Measurements from ENCODE around the gene PCGF1. TPM values are rescaled to one million over a fixed set of nuclear protein-coding genes. Genes with fewer than 3 reads are reported as not detected.

Gene PCGF1
- total RNA-seq, 1 donor from 2014 or later = 31.2 TPM

- intact Hi-C loops (cut with micrococcal nuclease) = no loop called here
Observed at GRCh38 chr2:74516650-74517049, 9.2 kb upstream of the PCGF1 start.

- intact Hi-C loops (cut with micrococcal nuclease) = loop anchor here (2.0 kb wide), 1 partner anchor 17 kb away; the partner anchor contains the start of gene LBX2
Observed at GRCh38 chr2:74515981-74516633, 8.6 kb upstream of the PCGF1 start.

DNA sequence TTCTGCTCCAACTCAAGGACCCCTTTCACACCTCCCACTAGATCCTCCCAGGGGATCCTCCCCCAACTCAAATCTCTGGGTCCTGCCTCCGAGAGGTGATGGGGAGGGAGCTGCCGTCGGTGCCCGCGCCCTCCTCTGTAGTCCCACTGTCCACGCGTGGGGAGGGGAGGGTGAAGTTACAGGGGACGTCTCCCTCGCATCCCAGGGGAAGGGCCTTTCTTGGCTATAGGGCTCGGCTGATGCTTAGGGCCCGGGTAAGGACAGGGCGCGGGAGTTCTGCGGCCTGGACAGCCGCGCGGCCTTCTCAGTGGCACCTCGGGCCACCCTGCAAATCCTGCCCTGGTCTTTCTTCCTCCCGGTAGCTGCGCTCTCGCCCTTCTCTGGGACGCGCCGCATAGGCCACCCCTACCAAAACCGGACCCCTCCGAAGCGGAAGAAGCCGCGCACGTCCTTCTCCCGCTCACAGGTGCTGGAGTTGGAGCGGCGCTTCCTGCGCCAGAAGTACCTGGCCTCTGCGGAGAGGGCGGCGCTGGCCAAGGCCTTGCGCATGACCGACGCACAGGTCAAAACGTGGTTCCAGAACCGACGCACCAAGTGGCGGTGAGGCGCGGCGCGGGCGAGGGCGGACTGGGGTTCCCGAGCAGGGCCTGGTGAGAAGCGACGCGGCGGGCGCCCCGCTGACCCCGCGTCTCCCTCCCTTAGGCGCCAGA, 7.9 kb upstream of the PCGF1 start:
- intact Hi-C loops (cut with micrococcal nuclease) = loop anchor here (2.0 kb wide), 1 partner anchor 17 kb away; the partner anchor contains the start of gene LBX2

- intact Hi-C loops (cut with micrococcal nuclease) = loop anchor here (1.0 to 2.0 kb wide), 2 partner anchors 15 to 16 kb away; partner anchors contain the start of genes AUP1, HTRA2 and LBX2
Observed at GRCh38 chr2:74514368-74515270, 7.1 kb upstream of the PCGF1 start, which contains the start of gene TLX2. Gene TLX2 (plus strand): TSS chr2:74514450. CDS start chr2:74514807, 357 bp downstream.

DNA sequence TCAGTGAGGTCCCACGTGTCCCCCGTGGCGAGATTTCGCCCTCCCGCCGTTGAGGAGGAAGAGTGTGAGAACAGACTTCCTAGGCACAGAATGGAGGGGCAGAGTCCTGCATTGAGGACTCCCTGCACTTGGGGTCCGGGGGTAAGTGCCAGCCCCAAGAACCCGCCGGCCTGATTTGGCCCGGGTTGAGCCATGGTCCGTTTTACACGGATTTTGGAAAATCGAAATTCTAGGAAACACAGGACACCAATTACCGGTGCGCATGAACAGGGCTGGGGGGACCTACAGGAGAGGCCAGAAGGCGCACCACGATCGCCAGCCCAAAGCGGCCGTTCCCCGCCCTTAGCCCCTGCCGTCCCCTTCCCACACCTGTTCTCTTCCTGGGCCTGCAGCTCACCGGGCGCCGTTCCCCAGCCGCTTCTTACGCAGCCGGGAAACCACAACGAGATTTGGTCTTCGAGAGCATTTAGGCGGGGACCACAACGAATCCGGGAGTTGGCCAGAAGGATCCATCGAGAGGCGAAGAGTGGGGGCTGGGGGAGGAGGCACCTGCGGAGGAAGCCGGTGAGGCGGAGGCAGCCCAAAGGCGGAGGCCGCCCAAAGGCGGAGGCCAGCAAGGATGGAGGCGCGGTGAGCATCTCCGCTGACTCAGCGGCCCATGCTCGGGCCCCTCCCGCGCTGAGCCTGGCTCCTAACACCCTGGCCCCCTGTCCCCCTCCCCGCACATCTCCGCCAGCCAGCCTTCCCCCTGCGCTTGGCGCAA, 6.3 kb upstream of the PCGF1 start:
- intact Hi-C loops (cut with micrococcal nuclease) = loop anchor here (1.0 to 2.0 kb wide), 2 partner anchors 15 to 16 kb away; partner anchors contain the start of genes AUP1, HTRA2 and LBX2

- intact Hi-C loops (cut with micrococcal nuclease) = no loop called here
Observed at GRCh38 chr2:74512744-74513604, 5.5 kb upstream of the PCGF1 start.

DNA sequence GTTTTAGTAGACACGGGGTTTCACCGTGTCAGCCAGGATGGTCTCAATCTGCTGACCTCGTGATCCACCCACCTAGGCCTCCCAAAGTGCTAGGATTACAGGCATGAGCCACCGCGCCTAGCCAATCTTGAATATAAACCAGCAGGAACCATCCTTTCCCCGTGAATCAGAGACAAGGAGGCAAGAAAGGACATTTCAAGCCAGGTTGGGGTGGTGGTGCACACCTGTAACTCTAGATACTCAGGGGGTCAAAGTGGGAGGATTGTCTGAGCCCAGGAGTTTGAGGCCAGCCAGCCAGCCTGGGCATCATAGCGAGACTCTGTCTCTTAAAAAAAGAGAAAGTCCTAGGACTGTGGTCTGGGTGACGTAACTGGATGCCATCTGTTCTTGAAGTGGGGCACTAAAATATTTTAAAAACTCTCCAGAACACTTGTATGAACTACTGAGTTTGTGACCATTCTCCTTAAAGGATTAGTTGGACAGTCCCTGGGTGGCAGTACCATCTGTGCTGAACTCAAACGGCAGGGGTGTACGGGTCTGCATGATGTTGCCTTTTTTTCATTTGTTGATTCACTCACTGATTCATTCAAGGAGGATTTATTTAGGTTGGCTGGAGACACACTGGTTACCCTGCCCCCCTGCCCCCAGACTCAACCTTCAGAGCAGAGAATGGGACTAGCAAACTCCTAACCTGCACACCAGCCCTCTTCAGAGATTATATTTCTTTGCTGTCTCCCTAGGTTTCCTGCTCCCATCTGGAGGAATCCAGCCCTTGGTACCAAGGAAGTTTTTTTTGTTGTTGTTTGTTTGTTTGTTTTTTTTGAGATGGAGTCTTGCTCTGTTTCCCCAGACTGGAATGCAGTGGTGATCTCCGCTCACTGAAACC, 3.9 kb upstream of the PCGF1 start:
- intact Hi-C loops (cut with micrococcal nuclease) = no loop called here

DNA sequence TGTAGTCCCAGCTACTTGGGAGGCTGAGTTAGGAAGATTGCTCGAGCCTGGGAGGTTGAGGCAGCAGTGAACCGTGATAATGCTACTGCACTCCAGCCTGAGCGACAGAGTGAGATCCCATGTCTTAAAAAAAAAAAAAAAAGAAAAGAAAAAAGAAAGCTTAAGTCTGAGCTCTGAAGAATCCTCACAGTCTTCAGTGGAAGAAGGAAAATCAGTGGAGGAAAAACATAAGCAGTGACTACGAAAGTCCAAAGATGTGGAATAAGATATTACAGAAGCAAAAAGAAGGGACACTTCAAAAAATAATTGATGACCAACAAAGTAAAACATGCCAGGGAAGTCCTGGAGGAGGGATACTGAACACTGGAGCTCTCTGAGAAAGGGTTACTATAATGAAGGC, 2.8 kb upstream of the PCGF1 start:
- intact Hi-C loops (cut with micrococcal nuclease) = no loop called here

DNA sequence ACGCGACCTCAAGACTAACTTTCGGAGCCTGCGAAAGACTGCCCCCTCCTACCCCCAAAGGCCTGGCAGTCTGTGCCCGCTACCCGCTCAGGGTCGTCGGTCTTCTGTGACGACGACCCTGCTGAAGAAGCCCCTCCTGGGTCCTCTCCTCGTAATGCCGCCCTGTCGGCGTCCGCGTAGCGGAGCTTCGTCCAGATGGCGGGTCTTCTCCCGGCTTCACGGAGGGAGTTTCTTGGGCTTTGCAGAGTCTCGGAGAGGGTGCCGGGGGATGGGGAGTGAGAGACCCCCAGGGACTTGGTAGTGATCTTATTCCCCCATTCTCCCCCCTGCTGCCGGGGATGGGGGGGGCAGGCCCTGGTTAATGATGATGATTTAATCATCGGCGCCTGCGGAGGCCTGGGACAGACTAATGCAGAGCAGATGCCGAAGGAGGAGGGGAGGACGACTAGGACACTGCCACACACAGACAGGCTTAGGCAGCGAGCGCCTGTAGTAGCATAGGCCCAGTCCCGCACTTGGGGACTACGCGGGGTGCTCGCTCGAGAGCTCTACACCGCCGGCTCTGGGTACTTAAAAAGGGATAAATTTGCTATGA, 528 bp upstream of the PCGF1 start:
- intact Hi-C loops (cut with micrococcal nuclease) = loop anchor here (1.0 to 10.0 kb wide), 7 partner anchors 9 to 327 kb away; partner anchors contain the start of genes AUP1, DOK1, HK2 and HTRA2

DNA sequence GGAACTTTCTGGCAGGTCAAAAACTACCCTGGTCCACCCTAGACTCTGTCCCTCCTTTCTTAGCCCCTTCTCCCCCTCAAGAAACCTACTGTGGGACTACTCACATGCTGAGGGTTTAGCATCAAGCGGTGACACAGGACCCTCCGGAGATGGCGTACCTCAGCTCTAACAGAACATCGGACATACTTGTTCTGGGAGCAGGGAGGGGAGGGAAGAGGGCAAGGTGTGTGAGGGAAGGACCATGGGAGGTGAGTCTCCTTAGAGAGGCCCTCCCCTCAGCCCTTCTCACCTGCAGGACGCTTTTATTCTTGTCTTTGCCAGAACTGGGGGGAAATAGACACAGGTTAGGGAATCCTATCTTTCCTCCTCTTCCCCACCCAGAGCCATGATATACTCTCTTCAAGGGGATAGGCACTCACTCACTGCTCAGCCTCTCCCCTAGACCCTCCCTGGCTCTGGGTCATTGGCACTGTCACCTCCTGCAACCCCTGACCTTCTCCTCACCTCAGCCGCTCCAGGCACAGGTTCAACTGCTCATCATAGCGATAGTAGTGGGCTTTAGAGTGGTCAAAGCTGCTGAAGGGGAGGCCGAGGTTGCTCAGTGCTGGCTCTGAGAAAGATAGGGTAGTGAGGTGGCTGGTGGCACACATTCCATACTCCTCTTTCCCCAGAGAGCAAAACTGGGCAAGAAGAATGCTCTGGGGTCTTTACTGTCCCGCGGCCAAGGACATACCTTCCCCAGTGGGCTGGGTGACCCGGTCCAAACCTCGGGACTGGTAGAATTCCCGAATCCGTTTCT, 1.8 kb downstream of the PCGF1 start:
- intact Hi-C loops (cut with micrococcal nuclease) = loop anchor here (2.0 to 10.0 kb wide), 3 partner anchors 49 to 329 kb away; partner anchors contain the start of genes DOK1, HK2 and SEMA4F

DNA sequence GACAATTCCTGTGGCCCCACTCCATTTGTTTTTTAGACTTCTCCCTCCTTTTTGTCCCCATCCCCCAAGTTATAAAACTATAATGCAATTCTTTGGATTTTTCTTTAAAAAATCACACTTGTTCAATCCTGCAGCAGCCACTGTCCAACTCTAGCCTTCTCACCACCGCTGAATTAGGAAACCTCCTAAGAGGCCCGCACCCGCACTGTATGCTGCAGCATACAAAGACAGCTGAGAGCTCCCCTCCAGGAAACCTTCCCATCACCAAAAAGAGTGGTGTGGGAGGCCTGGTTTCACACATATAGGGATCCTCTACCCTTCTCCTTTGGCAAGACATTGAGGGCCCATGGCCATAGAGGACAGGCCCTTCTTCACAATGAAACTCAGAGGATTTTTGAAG, 2.9 kb downstream of the PCGF1 start:
- intact Hi-C loops (cut with micrococcal nuclease) = loop anchor here (10.0 kb wide), 2 partner anchors 150 to 330 kb away; partner anchors contain the start of genes HK2 and SEMA4F

- intact Hi-C loops (cut with micrococcal nuclease) = loop anchor here (10.0 kb wide), 2 partner anchors 151 to 331 kb away; partner anchors contain the start of genes HK2 and SEMA4F
Observed at GRCh38 chr2:74503506-74504475, 3.7 kb downstream of the PCGF1 start.

- intact Hi-C loops (cut with micrococcal nuclease) = loop anchor here (10.0 kb wide), 2 partner anchors 152 to 332 kb away; partner anchors contain the start of genes HK2 and SEMA4F
Observed at GRCh38 chr2:74502720-74503505, 4.6 kb downstream of the PCGF1 start.

DNA sequence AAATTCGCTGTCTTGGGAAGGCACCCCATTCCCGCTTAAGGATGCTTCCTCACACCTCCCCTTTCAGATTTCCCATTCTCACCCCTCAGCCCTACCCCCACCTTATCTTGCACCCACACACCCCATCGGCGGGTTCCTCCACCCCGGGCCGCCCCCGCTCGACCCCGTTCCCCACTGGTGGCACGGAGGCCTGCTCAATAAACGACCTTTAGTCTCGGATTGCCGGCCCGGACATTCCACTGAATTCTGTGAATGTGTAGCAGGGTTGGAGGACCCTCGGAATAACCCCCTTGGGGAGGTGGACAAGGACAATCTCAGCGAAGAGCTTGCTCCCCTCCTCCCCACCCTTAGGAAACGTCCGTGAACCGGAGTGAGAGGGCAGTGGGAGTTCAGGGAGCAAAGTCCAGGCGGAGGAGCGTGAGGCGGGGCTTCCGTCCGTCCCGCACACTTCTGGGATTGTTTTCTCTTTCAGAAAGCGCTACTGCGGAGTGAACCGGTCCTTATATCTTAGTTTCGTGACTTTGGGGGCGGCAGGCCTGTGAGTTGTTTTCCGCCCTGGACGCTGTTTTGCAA, 5.3 kb downstream of the PCGF1 start:
- intact Hi-C loops (cut with micrococcal nuclease) = loop anchor here (10.0 kb wide), 2 partner anchors 153 to 333 kb away; partner anchors contain the start of genes HK2 and SEMA4F
